Kidney (tissue), 14 donors: ENCODE results near the gene PTGFRN. TPM values are rescaled to one million over a fixed set of nuclear protein-coding genes. Genes with fewer than 3 reads are reported as not detected.
A peak's percentile ranks its signal among the peaks of the same experiment; 100 is the strongest.

Source experiments
- DNase-seq, 5 donors: peaks; one replicate each; pipeline ENCODE4 v3.0.0-alpha.2; 2013 to 2020
- FAIRE-seq: peaks from 2 replicates; lab custom pipeline; 2012; peaks lifted over from hg19 to GRCh38; lab: Jason Lieb, UNC
- H3K27ac ChIP-seq, 2 donors: one replicate each; pipeline ENCODE4 v1.7.0; 2013; ENCODE audit warnings: low read depth in 2 of 2, low read length in 2 of 2, inconsistent platforms in 1 of 2
- H3K27me3 ChIP-seq: one replicate; pipeline ENCODE4 v1.7.1; 2013; ENCODE audit warnings: low read length, inconsistent platforms; ENCODE audit not compliant: control insufficient read depth, insufficient read depth
- H3K36me3 ChIP-seq, 3 donors: one replicate each; pipeline versions ENCODE4 v1.7.0 to v1.7.1; 2013; ENCODE audit warnings: low read length in 3 of 3, control low read depth in 1 of 3, inconsistent platforms in 1 of 3; ENCODE audit not compliant: insufficient read depth in 3 of 3, control insufficient read depth in 2 of 3
- H3K4me1 ChIP-seq, 3 donors: one replicate each; pipeline versions ENCODE4 v1.7.0 to v1.7.1; 2013; ENCODE audit warnings: low read length in 3 of 3, inconsistent platforms in 1 of 3, low read depth in 1 of 3; ENCODE audit not compliant: control insufficient read depth in 2 of 3, insufficient read depth in 2 of 3
- H3K4me3 ChIP-seq, 3 donors: one replicate each; pipeline versions ENCODE4 v1.7.0 to v1.8.1; 2013; ENCODE audit warnings: low read length in 3 of 3, control low read depth in 1 of 3, inconsistent platforms in 1 of 3
- H3K9ac ChIP-seq, 3 donors: one replicate each; pipeline versions ENCODE4 v1.7.0 to v1.7.1; 2013; ENCODE audit warnings: low read length in 3 of 3, control low read depth in 1 of 3, inconsistent platforms in 1 of 3
- H3K9me3 ChIP-seq, 3 donors: one replicate each; pipeline versions ENCODE4 v1.7.0 to v1.7.1; 2013; ENCODE audit warnings: low read length in 3 of 3, control low read depth in 1 of 3, inconsistent platforms in 1 of 3; ENCODE audit not compliant: control insufficient read depth in 2 of 3, insufficient read depth in 1 of 3
- CTCF ChIP-seq: IDR thresholded peaks from 3 replicates; pipeline ENCODE4 v1.5.1; 2012; ENCODE audit warnings: mild to moderate bottlenecking, moderate library complexity, borderline replicate concordance; ENCODE audit not compliant: insufficient read depth; ENCODE audit errors: extremely low read depth
- intact Hi-C: fragments of 100-400 bp; cut with DNase I; formaldehyde crosslinking; loops from one replicate; pipeline ENCODE4 v1.11.1; 2022
- polyA plus RNA-seq: library from polyadenylated mRNA; stranded (reverse); fragments of 350-450 nt; fragmentation: Illumina TruSeq; extraction: RNeasy Lipid Tissue Mini Kit (QIAGEN cat#74804); gene quantifications from one replicate; pipeline ENCODE4 v1.2.3, GENCODE V29; 2014; ENCODE audit warnings: low read depth, low replicate concordance; ENCODE audit not compliant: insufficient read depth
- total RNA-seq: library from RNA; stranded (reverse); fragmentation: NEBNext Ultra II Directional; extraction: Animal tissue kit (Norgen Biotek cat#: 25700); gene quantifications from one replicate; pipeline ENCODE4 v1.2.1, GENCODE V29; 2021
- donor health status: control.
- donor health status: control.
- donor health status: control.
- donor health status: control.
- donor health status: control.
- donor health status: DM: yes; HTN: yes; CAD: no.
- donor health status: Normal renal cell carcinoma (clear cell type).

The PTGFRN gene
- total and polyA plus RNA-seq, 2 donors from 2014 or later, result 16.4 to 44.8 TPM

- H3K36me3 ChIP-seq, result no peaks in the 10 kb centered on the region
- H3K27me3 ChIP-seq, result no peaks in the 10 kb centered on the region
- no peak for FAIRE-seq
- no peak overlapping the region for H3K27ac ChIP-seq
- H3K4me3 ChIP-seq, result no peak overlapping the region
- no peaks in the 10 kb centered on the region for H3K9me3 ChIP-seq
- intact Hi-C loops, result no loop called here
- TF ChIP-seq CTCF, result no peak
- peak in 4 of 5 donors; percentile 89 to 94 (median 92) for DNase-seq
- no peaks in the 10 kb centered on the region for H3K4me1 ChIP-seq
- no peak overlapping the region for H3K9ac ChIP-seq
These were observed 126.3 kb downstream of the PTGFRN start for GRCh38 chr1:117036018-117036461.

- intact Hi-C loops, result no loop called here
- Histone ChIP-seq H3K4me3 (no peak overlapping the region), H3K9me3 (no peaks in the 10 kb centered on the region), H3K27me3 (no peaks in the 10 kb centered on the region), H3K36me3 (no peaks in the 10 kb centered on the region), H3K4me1 (no peaks in the 10 kb centered on the region), H3K27ac (no peak overlapping the region), H3K9ac (no peak overlapping the region)
- no peak for DNase-seq
- no peak for FAIRE-seq
- no peak for TF ChIP-seq CTCF
These were observed 128.1 kb downstream of the PTGFRN start for GRCh38 chr1:117037802-117038201.

- FAIRE-seq (no peak), DNase-seq (no peak)
- H3K36me3 ChIP-seq, result no peaks in the 10 kb centered on the region
- no peak overlapping the region for H3K27ac ChIP-seq
- no peak overlapping the region for H3K9ac ChIP-seq
- H3K4me3 ChIP-seq, result no peak overlapping the region
- H3K4me1 ChIP-seq, result no peaks in the 10 kb centered on the region
- no peaks in the 10 kb centered on the region for H3K27me3 ChIP-seq
- TF ChIP-seq CTCF, result no peak
- no peaks in the 10 kb centered on the region for H3K9me3 ChIP-seq
- intact Hi-C loops, result no loop called here
These were observed 128.5 kb downstream of the PTGFRN start for GRCh38 chr1:117038236-117038635.

Other genes starting within 250 kb of the PTGFRN start
- 38.8 TPM for gene IGSF3, start 242.2 kb upstream of the PTGFRN start, total RNA-seq
- gene IGSF3, start 242.2 kb upstream of the PTGFRN start, polyA plus RNA-seq, result 12.0 TPM
- 12.1 TPM for gene CD2, start 155.5 kb upstream of the PTGFRN start, total RNA-seq
- gene CD2, start 155.5 kb upstream of the PTGFRN start, polyA plus RNA-seq, result 0.97 TPM
- 1.3 TPM for gene CD101, start 91.8 kb downstream of the PTGFRN start, total RNA-seq
- 0.22 TPM for gene CD101, start 91.8 kb downstream of the PTGFRN start, polyA plus RNA-seq
- 19.0 TPM for gene TTF2, start 150.4 kb downstream of the PTGFRN start, total RNA-seq
- gene TTF2, start 150.4 kb downstream of the PTGFRN start, polyA plus RNA-seq, result 4.1 TPM
- gene TRIM45, start 211.8 kb downstream of the PTGFRN start, total RNA-seq, result 4.8 TPM
- 4.5 TPM for gene TRIM45, start 211.8 kb downstream of the PTGFRN start, polyA plus RNA-seq